GM23338 (cell line): ENCODE measurements around the gene CCNQ. TPM values are rescaled to one million over a fixed set of nuclear protein-coding genes. Genes with fewer than 3 reads are reported as not detected.

Experiments used
- ATAC-seq: fragments of 200-7000 bp; cut with Tn5 transposase; 3 replicates; pipeline ENCODE4 v1.9.1; 2020
- DNase-seq: peaks from one replicate; pipeline ENCODE4 v3.0.0-alpha.2; 2015; ENCODE audit warnings: low spot score
- H2AFZ ChIP-seq: fragments of 200-600 bp; sonication (generic); 2 replicates; pipeline ENCODE4 v1.8.0; 2016; ENCODE audit warnings: antibody characterized with exemption, mild to moderate bottlenecking, moderate library complexity
- H3F3A ChIP-seq: fragments of 200-600 bp; sonication (generic); replicated peaks from 2 replicates; pipeline ENCODE4 v1.8.0; 2017; ENCODE audit warnings: antibody characterized with exemption, mixed run types, low read depth
- H3K27ac ChIP-seq: fragments of 200-600 bp; sonication (generic); 2 replicates; pipeline ENCODE4 v1.6.1; 2016; ENCODE audit warnings: low read depth
- H3K27me3 ChIP-seq: fragments of 200-600 bp; sonication (generic); 2 replicates; pipeline ENCODE4 v1.8.0; 2016; ENCODE audit warnings: mild to moderate bottlenecking, mixed run types, moderate library complexity; ENCODE audit not compliant: insufficient read depth
- H3K36me3 ChIP-seq: fragments of 200-600 bp; sonication (generic); 2 replicates; pipeline ENCODE4 v1.8.0; 2016; ENCODE audit warnings: mild to moderate bottlenecking; ENCODE audit not compliant: insufficient read depth
- H3K4me1 ChIP-seq: fragments of 200-600 bp; sonication (generic); 2 replicates; pipeline ENCODE4 v1.8.0; 2016; ENCODE audit warnings: mild to moderate bottlenecking, moderate library complexity; ENCODE audit not compliant: insufficient read depth
- H3K4me2 ChIP-seq: fragments of 200-600 bp; sonication (generic); 2 replicates; pipeline ENCODE4 v1.7.1; 2017; ENCODE audit warnings: mixed run types
- H3K4me3 ChIP-seq: fragments of 200-600 bp; sonication (generic); 2 replicates; pipeline ENCODE4 v1.6.1; 2016; ENCODE audit warnings: mixed run types
- H3K79me2 ChIP-seq: fragments of 200-600 bp; sonication (generic); replicated peaks from 2 replicates; pipeline ENCODE4 v1.8.0; 2017; ENCODE audit warnings: mild to moderate bottlenecking; ENCODE audit not compliant: insufficient read depth
- H3K9me2 ChIP-seq: fragments of 200-600 bp; sonication (generic); 2 replicates; pipeline ENCODE4 v1.8.0; 2017; ENCODE audit not compliant: insufficient read depth
- H4K20me1 ChIP-seq: fragments of 200-600 bp; sonication (generic); replicated peaks from 2 replicates; pipeline ENCODE4 v1.8.0; 2017; ENCODE audit warnings: mild to moderate bottlenecking; ENCODE audit not compliant: insufficient read depth
- H3K27ac Mint-ChIP-seq: 2 replicates; pipeline ENCODE4 v1.8.0; 2020; ENCODE audit warnings: inconsistent platforms, mild to moderate bottlenecking, moderate library complexity, mixed read lengths
- H3K27me3 Mint-ChIP-seq: 3 replicates; pipeline ENCODE4 v1.8.0; 2022; ENCODE audit warnings: low read depth, mild to moderate bottlenecking, moderate library complexity, mixed read lengths, inconsistent platforms; ENCODE audit not compliant: insufficient read depth, poor library complexity
- H3K36me3 Mint-ChIP-seq: 3 replicates; pipeline ENCODE4 v1.8.0; 2021; ENCODE audit warnings: low read depth, mild to moderate bottlenecking, inconsistent platforms, moderate library complexity, mixed read lengths
- H3K4me1 Mint-ChIP-seq: 3 replicates; pipeline ENCODE4 v1.8.0; 2020; ENCODE audit warnings: mild to moderate bottlenecking, inconsistent platforms, mixed read lengths
- H3K4me3 Mint-ChIP-seq: 3 replicates; pipeline ENCODE4 v1.8.0; 2021; ENCODE audit warnings: moderate library complexity, mild to moderate bottlenecking, inconsistent platforms, mixed read lengths
- H3K9me3 Mint-ChIP-seq: 3 replicates; pipeline ENCODE4 v1.8.0; 2020; ENCODE audit warnings: moderate library complexity, mild to moderate bottlenecking, inconsistent platforms, mixed read lengths
- CREB1 ChIP-seq: fragments of 250-450 bp; sonication (Bioruptor Pico); IDR thresholded peaks from 2 replicates; pipeline ENCODE4 v1.5.0; 2020; ENCODE audit warnings: low read depth, mild to moderate bottlenecking, moderate library complexity
- CTCF ChIP-seq, 2 experiments: fragments of 200-600 bp in 1 of 2; sonication (generic) in 1 of 2; conservative IDR thresholded peaks; 2 replicates each; pipeline versions ENCODE4 v1.5.1 to v1.6.1; 2016 to 2017; ENCODE audit warnings: antibody characterized with exemption in 2 of 2, low read depth in 2 of 2, mild to moderate bottlenecking in 2 of 2, moderate library complexity in 1 of 2
- ETS1 ChIP-seq: IDR thresholded peaks from 2 replicates; pipeline ENCODE4 v1.6.1; 2016; ENCODE audit warnings: antibody characterized with exemption
- EZH2 ChIP-seq: fragments of 200-600 bp; sonication (generic); IDR thresholded peaks from one replicate; pipeline ENCODE4 v1.8.0; 2017; ENCODE audit warnings: antibody characterized with exemption, mild to moderate bottlenecking, low read depth; ENCODE audit not compliant: unreplicated experiment
- JUNB ChIP-seq: IDR thresholded peaks from one replicate; pipeline ENCODE4 v1.6.1; 2016; ENCODE audit warnings: antibody characterized with exemption; ENCODE audit not compliant: unreplicated experiment
- POLR2AphosphoS5 ChIP-seq: IDR thresholded peaks from 2 replicates; pipeline ENCODE4 v1.6.1; 2016; ENCODE audit warnings: antibody characterized with exemption, low read depth
- ZNF331 ChIP-seq: fragments of 250-450 bp; sonication (Bioruptor Pico); IDR thresholded peaks from 2 replicates; pipeline ENCODE4 v1.5.0; 2020; ENCODE audit warnings: low read depth, mild to moderate bottlenecking, moderate library complexity
- ZNF462 ChIP-seq: fragments of 250-450 bp; sonication (Bioruptor Pico); IDR thresholded peaks from 2 replicates; pipeline ENCODE4 v1.5.0; 2020; ENCODE audit warnings: mild to moderate bottlenecking, moderate library complexity
- polyA plus RNA-seq: library from polyadenylated mRNA; unstranded; fragments of >200 nt; fragmentation: Nextera tagmentation; extraction: Ambion mirVana; gene quantifications from 2 replicates; pipeline ENCODE4 v1.2.1, GENCODE V29; 2016
- total RNA-seq: library from RNA; depleted of rRNA; stranded (reverse); fragments of >200 nt; shearing (Covaris generic); gene quantifications from 2 replicates; pipeline ENCODE4 v1.2.3, GENCODE V29; 2014

The CCNQ gene
- total and polyA plus RNA-seq, 2 experiments from 2014 or later: 19.4 to 30.2 TPM

- TF ChIP-seq ZNF462 (CRISPR knock-in tag) (no peak), ETS1 (no peak), POLR2AphosphoS5 (no peak), ZNF331 (CRISPR knock-in tag) (no peak)
Observed at GRCh38 chrX:153608806-153609205, 9.9 kb upstream of the CCNQ start (continued).

GRCh38 chrX:153608376-153608775 is 9.4 kb upstream of the CCNQ start:
- no peak overlapping the region for H3K27ac Mint-ChIP-seq
- Histone ChIP-seq H3K36me3 (no peaks in the 10 kb centered on the region), H3K4me1 (no peaks in the 10 kb centered on the region), H4K20me1 (no peaks in the 10 kb centered on the region), H2AFZ (no peak overlapping the region), H3K27me3 (peaks cover 18% of the 10 kb centered on the region), H3F3A (no peaks in the 10 kb centered on the region), H3K4me3 (no peak overlapping the region), H3K9me2 (no peaks in the 10 kb centered on the region), H3K79me2 (no peaks in the 10 kb centered on the region), H3K27ac (no peak overlapping the region), H3K4me2 (no peak overlapping the region)
- H3K4me3 Mint-ChIP-seq: no peak overlapping the region
- H3K36me3 Mint-ChIP-seq: no peaks in the 10 kb centered on the region
- no peaks in the 10 kb centered on the region for H3K4me1 Mint-ChIP-seq
- peaks cover 9% of the 10 kb centered on the region for H3K27me3 Mint-ChIP-seq
- H3K9me3 Mint-ChIP-seq: no peaks in the 10 kb centered on the region
- ATAC-seq: no peak
- DNase-seq: no peak
- no peak for TF ChIP-seq CREB1 (CRISPR knock-in tag)
- TF ChIP-seq EZH2: no peak
- no peak for TF ChIP-seq JUNB
- TF ChIP-seq CTCF (conservative IDR thresholded peaks at IDR 0.05; ENCODE audit: low read depth in 2 of 2): no peak
